ENCODE measurements around the gene KCNQ1. TPM values are rescaled to one million over a fixed set of nuclear protein-coding genes. Genes with fewer than 3 reads are reported as not detected.

Gene KCNQ1
- polyA plus RNA-seq, 1 of the 3 experiments (the other 2 are of a cell fraction), result 0.05 TPM

DNA sequence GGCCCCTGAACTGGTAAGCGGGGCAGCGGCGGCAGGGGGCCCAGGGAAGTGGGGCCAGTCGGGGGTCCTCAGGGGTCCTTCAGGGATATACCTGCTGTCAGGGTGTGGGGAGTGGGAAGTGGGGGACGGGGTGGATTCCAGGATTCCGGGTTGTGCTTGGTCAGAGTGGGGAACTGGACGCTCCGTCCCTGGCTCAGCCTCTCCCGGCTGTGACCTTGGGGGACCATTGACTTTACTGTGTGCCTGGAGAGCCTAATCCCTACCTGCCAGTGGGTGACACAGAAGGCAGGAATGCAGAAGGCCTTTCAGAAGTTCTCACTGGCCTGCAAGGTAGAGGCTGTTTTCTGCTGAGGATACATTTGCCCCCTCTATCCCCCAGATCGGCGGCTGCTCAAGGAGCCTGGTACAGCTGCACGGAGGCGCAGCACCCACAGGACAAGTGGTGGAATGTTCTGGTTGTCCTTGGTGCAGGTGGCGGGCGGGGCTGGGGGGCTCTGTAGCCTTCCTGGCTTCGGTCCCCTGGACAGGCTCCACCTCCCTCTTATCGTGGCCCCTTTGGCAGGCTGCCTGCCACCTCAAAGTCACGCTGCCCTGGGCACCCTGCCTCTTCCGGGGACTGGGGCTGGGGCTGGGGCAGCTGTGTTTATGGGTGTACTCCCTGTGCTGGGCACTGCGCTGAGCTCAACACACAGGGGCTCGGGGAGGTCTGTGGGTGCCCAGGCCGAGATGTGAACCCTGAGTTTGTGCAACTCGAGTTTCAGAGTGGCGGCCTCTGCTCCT is 18.4 kb downstream of the KCNQ1 start:
- Histone ChIP-seq H3K27ac (ENCODE audit: low read depth in 2 of 2, low read length in 1 of 2) (no peak overlapping the region), H3K27me3 (ENCODE audit: insufficient read depth) (no peaks in the 10 kb centered on the region), H4K20me1 (ENCODE audit: insufficient read depth) (no peaks in the 10 kb centered on the region), H3F3A (replicated peaks; ENCODE audit: insufficient read depth) (no peaks in the 10 kb centered on the region), H2AFZ (ENCODE audit: low read depth) (no peak overlapping the region), H3K9ac (no peak overlapping the region), H3K4me2 (no peak overlapping the region), H3K4me3 (ENCODE audit: low read depth in 2 of 2, low read length in 1 of 2) (no peak overlapping the region), H3K4me1 (ENCODE audit: control insufficient read depth in 1 of 2, insufficient read depth in 2 of 2, low read depth in 1 of 2, low read length in 1 of 2) (peaks cover 0 to 26% of the 10 kb centered on the region in 2 experiments; a peak in 1 of 4 replicates), H3K79me2 (ENCODE audit: insufficient read depth) (no peaks in the 10 kb centered on the region), H3K9me3 (no peaks in the 10 kb centered on the region), H3K36me3 (replicated peaks in 1 of 2; ENCODE audit: control insufficient read depth in 1 of 2, insufficient read depth in 2 of 2, low read length in 1 of 2) (no peaks in the 10 kb centered on the region), H3K9me2 (no peaks in the 10 kb centered on the region)
- POLR2A ChIA-PET, result no interaction called here
- TF ChIP-seq FOXJ3 (CRISPR knock-in tag; IDR thresholded peaks at IDR 0.05), result no peak
- no peak for TF ChIP-seq JUND (IDR thresholded peaks at IDR 0.05)
- TF ChIP-seq REST (IDR thresholded peaks at IDR 0.05; ENCODE audit: low read depth, low read length), result no peak
- TF ChIP-seq GABPA (IDR thresholded peaks at IDR 0.05; ENCODE audit: low read depth), result no peak
- DNase-seq, result no peak
- CTCF ChIA-PET, result interaction anchor here (1.3 kb wide), 1 partner anchor 68 kb away, joined by 3 read pairs; no protein-coding TSS in a partner anchor
- WGBS (ENCODE audit: low lambda C conversion rate), result 59% methylated on average over 13 of the region's 24 CpGs

DNA sequence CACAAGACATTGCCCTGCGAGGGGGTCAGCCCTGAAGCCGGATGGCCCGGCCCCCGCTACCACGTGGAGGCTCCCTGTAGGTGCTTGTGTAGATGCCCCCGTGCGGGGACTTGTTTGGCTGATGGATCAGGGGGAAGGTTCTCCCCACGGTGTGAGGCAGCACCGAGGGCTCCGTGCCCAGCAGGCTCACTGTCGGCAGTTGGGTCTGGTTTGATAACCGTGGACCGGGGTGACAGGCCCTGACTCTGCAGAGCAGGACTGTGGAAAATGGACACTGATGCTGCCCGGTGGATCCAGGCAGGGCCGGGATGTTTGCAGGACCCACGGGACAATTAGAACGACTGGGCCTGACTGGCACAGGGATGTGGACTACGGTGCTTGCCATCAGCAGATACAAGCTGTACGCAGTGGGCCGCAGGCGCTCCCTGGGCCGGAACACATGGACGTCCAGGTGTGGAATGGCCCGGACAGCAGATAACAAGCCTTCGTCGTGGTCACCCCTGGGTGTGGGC is 19.0 kb downstream of the KCNQ1 start:
- Histone ChIP-seq H3K79me2 (ENCODE audit: insufficient read depth) (no peaks in the 10 kb centered on the region), H3K4me1 (ENCODE audit: control insufficient read depth in 1 of 2, insufficient read depth in 2 of 2, low read depth in 1 of 2, low read length in 1 of 2) (peaks cover 0 to 26% of the 10 kb centered on the region in 2 experiments; a peak in 1 of 4 replicates), H3K27me3 (ENCODE audit: insufficient read depth) (no peaks in the 10 kb centered on the region), H3K9me3 (no peaks in the 10 kb centered on the region), H2AFZ (ENCODE audit: low read depth) (no peak overlapping the region), H3K4me3 (ENCODE audit: low read depth in 2 of 2, low read length in 1 of 2) (no peak overlapping the region), H3K36me3 (replicated peaks in 1 of 2; ENCODE audit: control insufficient read depth in 1 of 2, insufficient read depth in 2 of 2, low read length in 1 of 2) (no peaks in the 10 kb centered on the region), H3F3A (replicated peaks; ENCODE audit: insufficient read depth) (no peaks in the 10 kb centered on the region), H4K20me1 (ENCODE audit: insufficient read depth) (no peaks in the 10 kb centered on the region), H3K4me2 (no peak overlapping the region), H3K9me2 (no peaks in the 10 kb centered on the region), H3K27ac (ENCODE audit: low read depth in 2 of 2, low read length in 1 of 2) (no peak overlapping the region), H3K9ac (no peak overlapping the region)
- POLR2A ChIA-PET, result no interaction called here
- CTCF ChIA-PET, result interaction anchor here (1.3 to 1.6 kb wide), 2 partner anchors 43 to 67 kb away, joined by 3 to 5 read pairs; no protein-coding TSS in a partner anchor
- DNase-seq, result no peak
- WGBS (ENCODE audit: low lambda C conversion rate), result 74% methylated on average over 19 of the region's 26 CpGs
- no peak for TF ChIP-seq GATA2 (CRISPR knock-in tag; IDR thresholded peaks at IDR 0.05)
- TF ChIP-seq YY1 (IDR thresholded peaks at IDR 0.05; ENCODE audit: low read depth), result no peak
- no peak for TF ChIP-seq TEAD4 (IDR thresholded peaks at IDR 0.05; ENCODE audit: borderline replicate concordance, insufficient read depth)
- TF ChIP-seq, protein P1, sequence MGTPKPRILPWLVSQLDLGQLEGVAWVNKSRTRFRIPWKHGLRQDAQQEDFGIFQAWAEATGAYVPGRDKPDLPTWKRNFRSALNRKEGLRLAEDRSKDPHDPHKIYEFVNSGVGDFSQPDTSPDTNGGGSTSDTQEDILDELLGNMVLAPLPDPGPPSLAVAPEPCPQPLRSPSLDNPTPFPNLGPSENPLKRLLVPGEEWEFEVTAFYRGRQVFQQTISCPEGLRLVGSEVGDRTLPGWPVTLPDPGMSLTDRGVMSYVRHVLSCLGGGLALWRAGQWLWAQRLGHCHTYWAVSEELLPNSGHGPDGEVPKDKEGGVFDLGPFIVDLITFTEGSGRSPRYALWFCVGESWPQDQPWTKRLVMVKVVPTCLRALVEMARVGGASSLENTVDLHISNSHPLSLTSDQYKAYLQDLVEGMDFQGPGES (IDR thresholded peaks at IDR 0.05; ENCODE audit: low read depth, low read length), result no peak
- no peak for TF ChIP-seq MXI1 (IDR thresholded peaks at IDR 0.05; ENCODE audit: low read depth, low read length)
- no peak for TF ChIP-seq CHD2 (IDR thresholded peaks at IDR 0.05; ENCODE audit: low read length, partially characterized antibody)
- TF ChIP-seq, protein P2, sequence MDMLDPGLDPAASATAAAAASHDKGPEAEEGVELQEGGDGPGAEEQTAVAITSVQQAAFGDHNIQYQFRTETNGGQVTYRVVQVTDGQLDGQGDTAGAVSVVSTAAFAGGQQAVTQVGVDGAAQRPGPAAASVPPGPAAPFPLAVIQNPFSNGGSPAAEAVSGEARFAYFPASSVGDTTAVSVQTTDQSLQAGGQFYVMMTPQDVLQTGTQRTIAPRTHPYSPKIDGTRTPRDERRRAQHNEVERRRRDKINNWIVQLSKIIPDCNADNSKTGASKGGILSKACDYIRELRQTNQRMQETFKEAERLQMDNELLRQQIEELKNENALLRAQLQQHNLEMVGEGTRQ (IDR thresholded peaks at IDR 0.05; ENCODE audit: borderline replicate concordance, low read depth, low read length), result no peak
- TF ChIP-seq MEF2A (IDR thresholded peaks at IDR 0.05; ENCODE audit: borderline replicate concordance, low read depth), result no peak

Measured in SK-N-SH (cell line).